K562 (cell line): ENCODE measurements around the gene AK5. TPM values are rescaled to one million over a fixed set of nuclear protein-coding genes. Genes with fewer than 3 reads are reported as not detected.

ENCODE experiments used
- ATAC-seq: fragments of 200-7000 bp; cut with Tn5 transposase; 3 replicates; pipeline ENCODE4 v1.9.1; 2020; ENCODE audit warnings: moderate library complexity
- BruUV-seq: library from RNA; stranded (reverse); fragments of 400-500 nt; replicated peaks from 2 replicates; lab custom pipeline; 2021; lab: Mats Ljungman, UMichigan
- CTCF ChIA-PET: fragments of 300-600 bp; formaldehyde crosslinking; extraction: SDS; loops from one replicate; lab custom pipeline; 2021; ENCODE audit warnings: low intra/inter-chr PET ratio; lab: Yijun Ruan, JAX
- POLR2A ChIA-PET: fragments of 300-600, 350-650 bp; sonication (Branson Sonifier 250); formaldehyde crosslinking; extraction: SDS; loops from one replicate; lab custom pipeline; 2021; ENCODE audit warnings: antibody characterized with exemption, inconsistent platforms; lab: Yijun Ruan, JAX
- DNase-seq, 4 experiments: peaks; one replicate each; pipeline versions ENCODE4 v3.0.0 to v3.0.0-alpha.2; 2011 to 2018; ENCODE audit warnings: low spot score in 3 of 4, mixed read lengths in 3 of 4; ENCODE audit errors: extremely low read depth in 1 of 4
- FAIRE-seq: peaks from 2 replicates; lab custom pipeline; 2011; peaks lifted over from hg19 to GRCh38; lab: Jason Lieb, UNC
- H2AFZ ChIP-seq: 2 replicates; pipeline ENCODE4 v1.6.0; 2011; ENCODE audit warnings: low read depth, low read length, control low read depth, inconsistent platforms
- H3K27ac ChIP-seq: fragments of 200-600 bp; 3 replicates; pipeline ENCODE4 v1.8.0; 2011; ENCODE audit warnings: low read depth, mild to moderate bottlenecking, control low read depth, inconsistent platforms, low read length, moderate library complexity, mixed read lengths; ENCODE audit errors: extremely low read depth
- H3K27me3 ChIP-seq, 2 experiments: fragments of 300-600 bp in 1 of 2; 2 replicates in 1 of 2; 3 replicates in 1 of 2; pipeline versions ENCODE4 v1.6.0 to v1.8.0; 2011; ENCODE audit warnings: inconsistent platforms in 2 of 2, low read length in 2 of 2, mild to moderate bottlenecking in 1 of 2, mixed read lengths in 1 of 2, moderate library complexity in 1 of 2; ENCODE audit not compliant: control insufficient read depth in 2 of 2, insufficient read depth in 2 of 2
- H3K36me3 ChIP-seq: fragments of 300-600 bp; 3 replicates; pipeline ENCODE4 v1.8.0; 2011; ENCODE audit warnings: mild to moderate bottlenecking, low read length, inconsistent platforms; ENCODE audit not compliant: control insufficient read depth, insufficient read depth
- H3K4me1 ChIP-seq, 2 experiments: fragments of 200-600 bp in 1 of 2; replicated peaks in 1 of 2; 2 replicates in 1 of 2; 3 replicates in 1 of 2; pipeline versions ENCODE4 v1.5.1 to v1.8.0; 2011; ENCODE audit warnings: inconsistent platforms in 2 of 2, low read length in 2 of 2, mild to moderate bottlenecking in 1 of 2, mixed read lengths in 1 of 2, moderate library complexity in 1 of 2; ENCODE audit not compliant: control insufficient read depth in 2 of 2, insufficient read depth in 2 of 2
- H3K4me2 ChIP-seq: 2 replicates; pipeline ENCODE4 v1.6.1; 2011; ENCODE audit warnings: low read length, control low read depth, inconsistent platforms, mixed read lengths; ENCODE audit not compliant: insufficient read depth
- H3K4me3 ChIP-seq: fragments of 200-600 bp; sonication (generic), shearing (Covaris generic); 2 replicates; pipeline ENCODE4 v1.5.1; 2016; ENCODE audit warnings: control low read depth, inconsistent platforms
- H3K79me2 ChIP-seq: fragments of 200-600 bp; 3 replicates; pipeline ENCODE4 v1.8.0; 2011; ENCODE audit warnings: low read length, inconsistent platforms; ENCODE audit not compliant: control insufficient read depth, insufficient read depth
- H3K9ac ChIP-seq, 2 experiments: 2 replicates each; pipeline versions ENCODE4 v1.6.0 to v1.6.1; 2011; ENCODE audit warnings: low read depth in 2 of 2, low read length in 2 of 2, control low read depth in 1 of 2, inconsistent platforms in 1 of 2, mild to moderate bottlenecking in 1 of 2, mixed read lengths in 1 of 2; ENCODE audit not compliant: insufficient read depth in 1 of 2
- H3K9me1 ChIP-seq: one replicate; pipeline ENCODE4 v1.6.0; 2011; ENCODE audit warnings: inconsistent platforms, mild to moderate bottlenecking, low read length, moderate library complexity; ENCODE audit not compliant: control insufficient read depth, insufficient read depth
- H3K9me3 ChIP-seq: replicated peaks from 2 replicates; pipeline ENCODE4 v1.5.1; 2011; ENCODE audit warnings: low read depth, low read length, inconsistent platforms; ENCODE audit not compliant: control insufficient read depth, insufficient read depth
- H4K20me1 ChIP-seq: replicated peaks from 2 replicates; pipeline ENCODE4 v1.6.1; 2011; ENCODE audit warnings: low read length, inconsistent platforms, mixed read lengths; ENCODE audit not compliant: control insufficient read depth, insufficient read depth
- E2F8 ChIP-seq: fragments of 450-650 bp; IDR thresholded peaks from 2 replicates; pipeline ENCODE4 v1.7.1; 2018; ENCODE audit warnings: mild to moderate bottlenecking, low read depth; ENCODE audit not compliant: partially characterized antibody
- ELF1 ChIP-seq: fragments of 200-800 bp; sonication (Bioruptor generic); IDR thresholded peaks from 2 replicates; pipeline ENCODE4 v1.6.1; 2016; ENCODE audit warnings: missing genetic modification characterization, missing compliant biosample characterization
- EP300 ChIP-seq: IDR thresholded peaks from 2 replicates; pipeline ENCODE4 v1.6.1; 2012; ENCODE audit warnings: low read length, improper control_type of control experiment
- ZBTB2 ChIP-seq: fragments of 450-650 bp; IDR thresholded peaks from 2 replicates; pipeline ENCODE4 v1.6.1; 2016; ENCODE audit warnings: antibody characterized with exemption
- ZNF79 ChIP-seq: fragments of 250-450 bp; sonication (Bioruptor Pico); IDR thresholded peaks from 2 replicates; pipeline ENCODE4 v1.4.0; 2020; ENCODE audit warnings: low read depth, mild to moderate bottlenecking, moderate library complexity
- WGBS: fragments of 100-300 bp; shearing (Covaris generic); methylation state at CpG from one replicate; pipeline ENCODE4 v1.1.6; 2016; ENCODE audit warnings: low coverage, mixed read lengths; ENCODE audit not compliant: insufficient coverage; ENCODE audit errors: missing lambda C conversion rate; 5-methylcytosine and 5-hydroxymethylcytosine counted together
- in situ Hi-C: fragments of 300-500 bp; cut with MboI; formaldehyde crosslinking; loops from 4 replicates; pipeline ENCODE4 v1.15.0; 2018; ENCODE audit warnings: inconsistent platforms, mixed read lengths
- intact Hi-C: fragments of 100-400 bp; cut with micrococcal nuclease; formaldehyde crosslinking; loops from 2 replicates; pipeline ENCODE4 v1.14.2; 2022
- polyA plus RNA-seq, 8 experiments: library from polyadenylated mRNA; depleted of rRNA in 4 of 8; stranded (reverse) in 5 of 8; unstranded in 3 of 8; fragments of >200 nt; fragmentation: Nextera tagmentation in 2 of 8; fragmentation: Illumina TruSeq in 1 of 8; extraction: Ambion mirVana in 2 of 8; extraction: Trizol in 1 of 8; gene quantifications; 2 replicates each; pipeline versions ENCODE4 v1.2.1 to v1.2.3, GENCODE V29; 2011 to 2014; ENCODE audit warnings: inconsistent platforms in 1 of 8, missing spikeins in 1 of 8
- total RNA-seq, 7 experiments: library from RNA; depleted of rRNA in 6 of 7; stranded (reverse); fragments of >200 nt in 6 of 7; fragmentation: Illumina TruSeq in 2 of 7; extraction: Trizol in 2 of 7; gene quantifications; 2 replicates each; pipeline versions ENCODE4 v1.2.1 to v1.2.3, GENCODE V29; 2011 to 2021; ENCODE audit warnings: low replicate concordance in 1 of 7

AK5 gene
- total and polyA plus RNA-seq, 9 of the 15 experiments (the other 6 are each of a cell fraction or from before 2014, with no cell fraction given), result 0.06 TPM; not detected in 8

DNA sequence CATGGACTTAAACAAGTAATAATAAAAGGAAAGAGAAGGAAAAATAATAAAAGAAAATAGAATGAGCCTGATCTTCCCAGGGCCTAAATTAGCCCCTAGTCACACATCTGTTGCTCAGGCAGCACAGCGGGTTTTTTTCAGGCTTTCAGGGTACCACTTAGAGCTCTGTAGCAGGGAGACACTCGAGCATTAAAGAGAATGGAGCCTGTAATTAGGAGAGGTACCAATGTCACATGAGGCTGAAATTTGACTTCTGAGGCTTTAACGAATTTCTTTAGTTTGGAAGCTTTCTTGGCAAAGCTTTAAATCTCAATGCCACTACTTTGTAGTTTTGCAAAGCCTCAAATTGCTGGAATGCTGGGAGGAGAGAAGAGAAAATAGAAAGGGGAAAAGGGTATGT lies 116.3 kb downstream of the AK5 start:
- POLR2A ChIA-PET, result no interaction called here
- Histone ChIP-seq H3K27ac (no peak overlapping the region), H3K9me3 (no peaks in the 10 kb centered on the region), H3K27me3 (no peaks in the 10 kb centered on the region), H3K4me3 (no peak overlapping the region), H2AFZ (no peak overlapping the region), H3K9me1 (no peaks in the 10 kb centered on the region), H3K9ac (no peak overlapping the region), H4K20me1 (no peaks in the 10 kb centered on the region), H3K36me3 (no peaks in the 10 kb centered on the region), H3K79me2 (no peaks in the 10 kb centered on the region), H3K4me1 (no peaks in the 10 kb centered on the region), H3K4me2 (no peak overlapping the region)
- in situ Hi-C loops (no loop called here), intact Hi-C loops (no loop called here)
- FAIRE-seq (no peak), DNase-seq (no peak), ATAC-seq (no peak)
- TF ChIP-seq E2F8 (no peak), ZBTB2 (no peak), ELF1 (tag) (no peak), ZNF79 (CRISPR knock-in tag) (no peak), EP300 (no peak)
- BruUV-seq, result no TSS peak
- CTCF ChIA-PET, result no interaction called here
- 0% methylated on average over 3 of the region's 3 CpGs for WGBS
